Right cardiac atrium (tissue), 5 donors: ENCODE data around the gene DSCAML1. TPM values are rescaled to one million over a fixed set of nuclear protein-coding genes. Genes with fewer than 3 reads are reported as not detected.

Experiments used
- ATAC-seq, 2 donors: fragments of 200-7000 bp; cut with Tn5 transposase; one replicate each; pipeline versions ENCODE4 v1.8.0 to v1.9.1; 2020; ENCODE audit warnings: moderate library complexity in 2 of 2, mild to moderate bottlenecking in 1 of 2
- DNase-seq, 3 donors: peaks; one replicate each; pipeline ENCODE4 v3.0.0-alpha.2; 2020
- H3K27ac ChIP-seq: one replicate; pipeline ENCODE4 v1.5.1; 2013; ENCODE audit warnings: mild to moderate bottlenecking, low read length, control low read depth, moderate library complexity
- H3K27me3 ChIP-seq: one replicate; pipeline ENCODE4 v1.6.1; 2013; ENCODE audit not compliant: control insufficient read depth, insufficient read depth
- H3K4me1 ChIP-seq: one replicate; pipeline ENCODE4 v1.6.1; 2013; ENCODE audit warnings: low read length; ENCODE audit not compliant: control insufficient read depth, insufficient read depth
- H3K4me3 ChIP-seq: one replicate; pipeline ENCODE4 v1.5.1; 2013; ENCODE audit warnings: low read length, control low read depth
- H3K9me3 ChIP-seq: one replicate; pipeline ENCODE4 v1.6.1; 2013; ENCODE audit warnings: low read length; ENCODE audit not compliant: control insufficient read depth
- WGBS: extraction: QIAGEN DNeasy Blood & Tissue Kit; methylation state at CpG from one replicate; pipeline ENCODE4 v1.1.7; 2013; 5-methylcytosine and 5-hydroxymethylcytosine counted together
- intact Hi-C, 4 donors: fragments of 100-400 bp; cut with DNase I; formaldehyde crosslinking; loops; one replicate each; pipeline versions ENCODE4 v1.11.0 to v1.14.0; 2022 to 2023
- polyA plus RNA-seq: library from polyadenylated mRNA; stranded (reverse); fragments of 200-250 nt; gene quantifications from one replicate; pipeline ENCODE4 v1.2.3, GENCODE V29; 2013
- total RNA-seq, 4 donors: library from RNA; stranded (reverse); fragmentation: NEBNext Ultra II Directional; extraction: Animal tissue kit (Norgen Biotek cat#: 25700); gene quantifications; one replicate each; pipeline ENCODE4 v1.2.1, GENCODE V29; 2021
- donor health status: healthy with polysubstance abuse.
- donor health status: DM: no; HTN: yes; CAD: no.
- donor health status: DM: no; HTN: no; CAD: no.
- donor health status: DM: no; HTN: yes; CAD: no; lungs with severe emphysema.
- donor health status: DM: yes; HTN: yes; CAD: no.

The DSCAML1 gene
- total and polyA plus RNA-seq, 5 donors, result 0.45 to 1.4 (median 0.96) TPM

GRCh38 chr11:117823946-117824420, 27.0 kb upstream of the DSCAML1 start:
- H3K9me3 ChIP-seq, result no peaks in the 10 kb centered on the region
- no peak overlapping the region for H3K4me3 ChIP-seq
- ATAC-seq (peak; percentile 86 to 88), DNase-seq (peak; percentile 92 to 94 (median 92))
- peak overlapping the region; percentile 59 for H3K27ac ChIP-seq
- 35% methylated on average over 13 of the region's 13 CpGs for WGBS
- intact Hi-C loops, result loop anchor here in 1 of 4 donors (5.0 kb wide), 1 partner anchor 123 kb away; no protein-coding TSS in a partner anchor
- no peaks in the 10 kb centered on the region for H3K27me3 ChIP-seq
- H3K4me1 ChIP-seq, result peaks cover 8% of the 10 kb centered on the region

GRCh38 chr11:117823294-117823945, 26.4 kb upstream of the DSCAML1 start:
- WGBS, result 31% methylated on average over 18 of the region's 18 CpGs
- H3K27ac ChIP-seq, result peak overlapping the region; percentile 59
- peak; percentile 45 to 78 (median 76) for DNase-seq
- H3K27me3 ChIP-seq, result no peaks in the 10 kb centered on the region
- H3K9me3 ChIP-seq, result no peaks in the 10 kb centered on the region
- peak in 1 of 2 donors; percentile 1 for ATAC-seq
- intact Hi-C loops, result loop anchor here in 1 of 4 donors (5.0 kb wide), 1 partner anchor 124 kb away; no protein-coding TSS in a partner anchor
- H3K4me1 ChIP-seq, result peaks cover 5% of the 10 kb centered on the region
- no peak overlapping the region for H3K4me3 ChIP-seq

DNA sequence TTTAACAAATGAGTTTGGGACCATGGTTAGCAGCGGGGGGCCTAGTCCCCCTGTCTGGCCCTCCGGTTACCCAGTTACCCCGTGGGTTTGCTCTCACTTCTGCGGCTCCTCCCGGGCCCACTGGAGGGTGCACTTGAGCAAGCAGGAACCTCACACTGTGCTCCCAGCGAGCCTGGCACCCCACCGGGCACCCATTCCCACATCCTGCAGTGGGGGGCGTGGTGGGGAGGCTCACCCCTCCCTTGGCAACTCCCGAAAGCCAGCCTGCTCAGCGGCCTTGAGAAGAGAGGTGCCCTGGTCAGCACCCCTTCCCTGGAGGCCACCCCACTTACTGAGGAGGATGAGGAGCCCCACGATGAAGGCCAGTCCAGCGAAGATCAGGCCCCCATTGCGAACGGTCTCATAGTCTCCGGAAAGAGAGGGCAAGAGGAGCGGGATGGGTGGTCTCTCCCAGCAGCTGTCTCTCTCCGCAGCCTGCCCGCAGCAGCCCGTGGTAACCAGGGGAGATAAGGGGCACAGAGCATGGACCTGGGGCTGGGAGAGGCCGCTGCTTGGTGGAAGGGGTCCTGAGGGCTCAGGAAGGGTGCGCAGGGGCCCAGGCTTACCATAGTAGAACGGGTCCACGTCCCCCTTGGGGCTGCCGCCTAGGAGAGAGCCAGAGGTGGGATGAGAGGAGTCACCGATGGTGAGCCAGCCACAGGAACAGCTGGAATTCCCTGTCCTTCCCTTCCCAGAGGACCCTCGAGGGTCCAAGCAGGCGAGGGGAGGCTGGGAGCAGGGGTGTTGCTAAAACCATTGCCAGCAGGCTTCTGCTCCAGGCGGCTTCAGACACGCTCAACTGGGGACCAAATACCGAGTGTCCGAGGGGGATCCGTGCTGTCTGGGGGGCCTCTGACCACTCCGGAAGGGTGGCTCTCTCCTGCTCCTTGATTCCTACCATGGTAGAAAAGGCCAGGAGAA, 25.3 kb upstream of the DSCAML1 start:
- Histone ChIP-seq H3K27ac (no peak overlapping the region), H3K4me1 (peaks cover 7% of the 10 kb centered on the region), H3K9me3 (no peaks in the 10 kb centered on the region), H3K4me3 (no peak overlapping the region), H3K27me3 (no peaks in the 10 kb centered on the region)
- DNase-seq (peak in 2 of 3 donors; percentile 49 to 83), ATAC-seq (no peak)
- intact Hi-C loops, result loop anchor here in 1 of 4 donors (5.0 kb wide), 1 partner anchor 125 kb away; no protein-coding TSS in a partner anchor
- 68% methylated on average over 33 of the region's 33 CpGs for WGBS

GRCh38 chr11:117821431-117821830, 24.4 kb upstream of the DSCAML1 start:
- peak in 1 of 3 donors; percentile 8 for DNase-seq

GRCh38 chr11:117820516-117820915, 23.5 kb upstream of the DSCAML1 start:
- H3K27ac ChIP-seq, result no peak overlapping the region
- no peaks in the 10 kb centered on the region for H3K27me3 ChIP-seq
- intact Hi-C loops, result loop anchor here in 1 of 4 donors (5.0 kb wide), 1 partner anchor 127 kb away; no protein-coding TSS in a partner anchor
- no peak overlapping the region for H3K4me3 ChIP-seq
- ATAC-seq (no peak), DNase-seq (peak in 1 of 3 donors; percentile 4)
- peaks cover 7% of the 10 kb centered on the region for H3K4me1 ChIP-seq
- 96% methylated on average over 10 of the region's 10 CpGs for WGBS
- no peaks in the 10 kb centered on the region for H3K9me3 ChIP-seq

More at GRCh38 chr11:117821431-117821830, 24.4 kb upstream of the DSCAML1 start:
- WGBS, result 90% methylated on average over 12 of the region's 12 CpGs
- Histone ChIP-seq H3K27ac (no peak overlapping the region), H3K4me3 (no peak overlapping the region), H3K4me1 (peaks cover 7% of the 10 kb centered on the region), H3K27me3 (no peaks in the 10 kb centered on the region), H3K9me3 (no peaks in the 10 kb centered on the region)
- intact Hi-C loops, result loop anchor here in 1 of 4 donors (5.0 kb wide), 1 partner anchor 126 kb away; no protein-coding TSS in a partner anchor
- no peak for ATAC-seq

- no peaks in the 10 kb centered on the region for H3K9me3 ChIP-seq
- intact Hi-C loops, result loop anchor here in 1 of 4 donors (5.0 kb wide), 1 partner anchor 127 kb away; no protein-coding TSS in a partner anchor
- no peak overlapping the region for H3K27ac ChIP-seq
- no peaks in the 10 kb centered on the region for H3K27me3 ChIP-seq
- H3K4me3 ChIP-seq, result no peak overlapping the region
- peaks cover 7% of the 10 kb centered on the region for H3K4me1 ChIP-seq
- ATAC-seq (no peak), DNase-seq (peak in 1 of 3 donors; percentile 22)
- 86% methylated on average over 11 of the region's 11 CpGs for WGBS
Observed at GRCh38 chr11:117820071-117820470, 23.1 kb upstream of the DSCAML1 start.

DNA sequence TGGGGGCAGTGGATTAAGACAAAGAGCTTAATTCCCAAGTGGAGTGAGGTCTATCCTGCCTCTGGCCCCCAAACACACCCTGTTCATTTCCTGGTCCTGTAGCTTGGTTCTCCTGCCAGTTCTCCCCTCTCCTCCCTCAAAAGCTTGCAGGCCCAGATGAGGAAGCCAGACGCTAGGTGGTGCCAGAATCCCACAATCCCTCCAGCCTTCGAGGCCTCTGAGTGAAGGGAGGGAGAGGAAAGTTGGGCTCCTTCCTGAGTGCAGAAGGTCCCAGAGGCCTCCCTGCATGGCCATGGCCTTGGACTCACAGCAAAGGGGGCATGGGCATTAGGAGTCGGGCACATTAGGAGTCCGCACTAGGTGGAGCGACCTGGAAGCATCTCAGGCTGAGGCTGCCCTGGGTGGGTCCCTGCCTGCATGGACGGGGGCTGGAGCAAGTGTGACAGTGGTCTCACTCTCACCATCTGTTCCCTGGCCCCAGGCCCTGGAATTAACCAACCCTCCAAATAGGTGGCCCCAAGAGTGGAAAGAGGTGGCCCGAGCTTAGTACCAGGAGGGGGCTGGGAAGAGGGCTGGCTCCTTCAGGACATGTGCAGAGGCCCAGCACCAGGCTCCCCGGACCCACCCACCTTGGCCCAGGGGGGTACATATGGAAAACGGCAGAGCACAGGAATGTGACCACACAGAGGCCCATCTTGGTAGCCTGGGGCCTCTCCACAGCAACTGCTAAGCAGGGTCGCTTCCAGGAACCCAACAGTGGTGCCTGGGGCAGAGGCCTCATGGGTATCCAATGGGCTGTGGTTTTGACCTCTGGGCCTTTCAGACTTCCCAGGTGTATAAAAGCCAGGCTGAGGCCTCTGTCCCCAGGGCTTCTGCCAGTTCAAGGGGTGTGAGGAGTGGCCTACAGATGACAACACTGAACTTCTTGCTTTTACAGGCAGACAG, 22.4 kb upstream of the DSCAML1 start:
- Histone ChIP-seq H3K9me3 (no peaks in the 10 kb centered on the region), H3K4me3 (no peak overlapping the region), H3K27ac (no peak overlapping the region), H3K27me3 (no peaks in the 10 kb centered on the region), H3K4me1 (peaks cover 8% of the 10 kb centered on the region)
- DNase-seq, result peak; percentile 75 to 89 (median 83)
- ATAC-seq, result peak; percentile 22 to 32
- intact Hi-C loops, result loop anchor here in 3 of 4 donors (5.0 kb wide), 2 partner anchors 128 to 392 kb away; no protein-coding TSS in a partner anchor
- WGBS, result 65% methylated on average over 10 of the region's 10 CpGs

- DNase-seq, result peak in 1 of 3 donors; percentile 5
- peak in 1 of 2 donors; percentile 3 for ATAC-seq
- intact Hi-C loops, result loop anchor here in 3 of 4 donors (5.0 kb wide), 1 partner anchor 391 kb away; no protein-coding TSS in a partner anchor
- Histone ChIP-seq H3K4me3 (no peak overlapping the region), H3K27me3 (no peaks in the 10 kb centered on the region), H3K9me3 (no peaks in the 10 kb centered on the region), H3K27ac (no peak overlapping the region), H3K4me1 (peaks cover 5% of the 10 kb centered on the region)
- WGBS, result 61% methylated on average over 9 of the region's 9 CpGs
Observed at GRCh38 chr11:117818041-117818873, 21.2 kb upstream of the DSCAML1 start.

DNA sequence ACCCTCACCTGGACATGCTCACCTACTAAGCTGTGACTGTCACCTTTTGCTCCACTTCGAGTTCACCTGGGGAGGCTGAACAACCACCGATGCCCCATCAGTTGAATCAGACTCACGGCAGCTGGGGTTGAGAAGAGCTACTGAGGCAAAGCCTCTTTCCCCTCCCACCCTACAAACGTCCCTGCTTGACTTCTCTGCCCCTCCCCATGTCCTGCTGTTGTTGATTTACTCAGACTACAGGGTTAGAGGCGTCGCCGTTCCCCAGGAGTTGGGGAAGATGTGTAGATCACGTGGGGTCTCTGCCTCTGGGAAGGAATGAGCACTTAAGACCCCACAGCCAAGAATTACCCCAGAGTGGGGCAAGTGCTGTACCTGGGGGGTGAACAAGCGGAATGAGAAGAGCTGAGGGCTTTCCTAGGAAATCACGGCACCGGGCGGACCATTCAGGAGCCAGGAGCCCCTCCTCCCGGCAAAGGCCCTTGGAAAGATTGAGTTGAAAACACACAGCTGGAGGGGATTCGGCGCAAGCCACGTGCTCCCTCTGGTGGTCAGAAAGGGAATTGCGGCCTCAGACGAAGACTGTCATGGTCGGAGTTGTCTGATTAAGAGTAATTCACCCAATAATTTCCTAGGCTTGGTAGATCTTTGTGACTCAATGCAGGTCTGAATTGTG, 20.5 kb upstream of the DSCAML1 start:
- intact Hi-C loops, result loop anchor here in 3 of 4 donors (5.0 kb wide), 1 partner anchor 390 kb away; no protein-coding TSS in a partner anchor
- Histone ChIP-seq H3K4me3 (no peak overlapping the region), H3K9me3 (no peaks in the 10 kb centered on the region), H3K4me1 (peaks cover 4% of the 10 kb centered on the region), H3K27me3 (no peaks in the 10 kb centered on the region), H3K27ac (peak overlapping the region; percentile 68)
- 14% methylated on average over 19 of the region's 19 CpGs for WGBS
- ATAC-seq, result peak; percentile 61 to 65
- peak; percentile 80 to 93 (median 93) for DNase-seq
